Measurements from ENCODE around the gene GUCY1A1.

DNA sequence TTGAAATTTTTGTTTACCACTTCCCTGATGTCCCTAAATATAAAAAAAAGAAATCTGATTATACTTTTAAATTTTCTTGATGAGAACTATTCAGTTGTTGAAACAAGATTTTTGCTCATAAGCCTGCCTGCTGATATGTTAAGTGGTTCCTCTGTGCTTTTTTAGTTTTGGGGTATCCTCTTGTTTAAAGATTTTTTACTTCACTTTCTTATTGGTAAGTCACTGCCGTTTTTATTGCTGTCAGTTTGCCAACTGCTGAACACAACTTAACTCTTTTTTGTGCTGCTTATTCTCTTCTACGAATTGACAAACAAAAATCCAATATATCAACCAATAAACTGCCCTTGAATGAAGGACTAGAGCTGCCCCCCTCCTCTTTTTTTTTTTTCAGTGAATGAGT, 39.5 kb downstream of the GUCY1A1 start:
- TF ChIP-seq, protein P1, sequence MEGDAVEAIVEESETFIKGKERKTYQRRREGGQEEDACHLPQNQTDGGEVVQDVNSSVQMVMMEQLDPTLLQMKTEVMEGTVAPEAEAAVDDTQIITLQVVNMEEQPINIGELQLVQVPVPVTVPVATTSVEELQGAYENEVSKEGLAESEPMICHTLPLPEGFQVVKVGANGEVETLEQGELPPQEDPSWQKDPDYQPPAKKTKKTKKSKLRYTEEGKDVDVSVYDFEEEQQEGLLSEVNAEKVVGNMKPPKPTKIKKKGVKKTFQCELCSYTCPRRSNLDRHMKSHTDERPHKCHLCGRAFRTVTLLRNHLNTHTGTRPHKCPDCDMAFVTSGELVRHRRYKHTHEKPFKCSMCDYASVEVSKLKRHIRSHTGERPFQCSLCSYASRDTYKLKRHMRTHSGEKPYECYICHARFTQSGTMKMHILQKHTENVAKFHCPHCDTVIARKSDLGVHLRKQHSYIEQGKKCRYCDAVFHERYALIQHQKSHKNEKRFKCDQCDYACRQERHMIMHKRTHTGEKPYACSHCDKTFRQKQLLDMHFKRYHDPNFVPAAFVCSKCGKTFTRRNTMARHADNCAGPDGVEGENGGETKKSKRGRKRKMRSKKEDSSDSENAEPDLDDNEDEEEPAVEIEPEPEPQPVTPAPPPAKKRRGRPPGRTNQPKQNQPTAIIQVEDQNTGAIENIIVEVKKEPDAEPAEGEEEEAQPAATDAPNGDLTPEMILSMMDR (conservative IDR thresholded peaks at IDR 0.05) = no peak
- no peak for TF ChIP-seq EZH2 (IDR thresholded peaks at IDR 0.05; ENCODE audit: low read depth)
